Transverse colon (tissue), 4 donors: Measurements from ENCODE around the gene ABLIM2. TPM values are rescaled to one million over a fixed set of nuclear protein-coding genes. Genes with fewer than 3 reads are reported as not detected.

Experiments used
- DNase-seq: peaks from one replicate; pipeline ENCODE4 v3.0.0-alpha.2; 2019
- H3K27ac ChIP-seq, 4 donors: fragments of 200-600 bp; sonication (generic); 2 replicates each; pipeline ENCODE4 v1.5.1; 2016 to 2018; ENCODE audit warnings: inconsistent platforms in 4 of 4
- H3K27me3 ChIP-seq: fragments of 200-600 bp; sonication (generic); 2 replicates; pipeline ENCODE4 v1.5.1; 2017; ENCODE audit warnings: inconsistent platforms
- H3K36me3 ChIP-seq, 4 donors: fragments of 200-600 bp; sonication (generic); 2 replicates each; pipeline ENCODE4 v1.5.1; 2017 to 2019; ENCODE audit warnings: inconsistent platforms in 4 of 4
- H3K4me1 ChIP-seq, 4 donors: fragments of 200-600 bp; sonication (generic); 2 replicates each; pipeline ENCODE4 v1.5.1; 2017 to 2020; ENCODE audit warnings: inconsistent platforms in 4 of 4
- H3K4me3 ChIP-seq, 4 donors: fragments of 200-600 bp; sonication (generic); 1 replicate in 1 of 4; 2 replicates in 3 of 4; pipeline versions ENCODE4 v1.5.1 to v1.6.1; 2017 to 2019; ENCODE audit warnings: inconsistent platforms in 4 of 4
- H3K9me3 ChIP-seq, 2 donors: fragments of 200-600 bp; sonication (generic); 2 replicates each; pipeline ENCODE4 v1.5.1; 2017 to 2019; ENCODE audit warnings: inconsistent platforms in 2 of 2
- EP300 ChIP-seq: sonication (generic); formaldehyde crosslinking; IDR thresholded peaks from one replicate; pipeline ENCODE4 v1.6.1; 2017; ENCODE audit warnings: antibody characterized with exemption, low read depth
- POLR2A ChIP-seq: fragments of 450-650 bp; IDR thresholded peaks from one replicate; pipeline ENCODE4 v1.6.1; 2016; ENCODE audit warnings: antibody characterized with exemption, mild to moderate bottlenecking, moderate library complexity
- POLR2AphosphoS5 ChIP-seq, 3 donors: sonication (generic); formaldehyde crosslinking; IDR thresholded peaks; one replicate each; pipeline ENCODE4 v1.6.1; 2016; ENCODE audit warnings: antibody characterized with exemption in 3 of 3
- WGBS, 2 donors: methylation state at CpG; one replicate each; pipeline ENCODE4 v1.1.5; 2018; ENCODE audit warnings: low coverage in 1 of 2; 5-methylcytosine and 5-hydroxymethylcytosine counted together
- in situ Hi-C, 4 donors: fragments of 200-750 bp; cut with MboI; loops; one replicate each; pipeline versions ENCODE4 v1.15.0 to v1.15.1; 2017; ENCODE audit warnings: low sequenced_read_pairs in 3 of 4, low pct_ligation_motif_present in 1 of 4, low pct_unique_long_range_greater_than_20kb in 1 of 4
- intact Hi-C: fragments of 100-400 bp; cut with DNase I; formaldehyde crosslinking; loops from one replicate; pipeline ENCODE4 v1.15.1; 2023; ENCODE audit warnings: low total_unique reads
- total RNA-seq, 4 donors: library from RNA; depleted of rRNA; stranded (reverse); fragments of >200 nt; gene quantifications; one replicate each; pipeline ENCODE4 v1.1.0, GENCODE V29; 2016
- TF ChIP-seq, protein P1 (sequence below), 5 experiments: fragments of 200-600 bp in 3 of 5; fragments of 450-650 bp in 2 of 5; sonication (generic) in 3 of 5; IDR thresholded peaks; 1 replicate in 2 of 5; 2 replicates in 3 of 5; pipeline ENCODE4 v1.5.1; 2016 to 2017; ENCODE audit warnings: antibody characterized with exemption in 5 of 5, inconsistent platforms in 3 of 5, mild to moderate bottlenecking in 2 of 5, moderate library complexity in 1 of 5

Gene ABLIM2
- total RNA-seq, 4 donors from 2014 or later: 3.2 to 58.4 (median 14.2) TPM

DNA sequence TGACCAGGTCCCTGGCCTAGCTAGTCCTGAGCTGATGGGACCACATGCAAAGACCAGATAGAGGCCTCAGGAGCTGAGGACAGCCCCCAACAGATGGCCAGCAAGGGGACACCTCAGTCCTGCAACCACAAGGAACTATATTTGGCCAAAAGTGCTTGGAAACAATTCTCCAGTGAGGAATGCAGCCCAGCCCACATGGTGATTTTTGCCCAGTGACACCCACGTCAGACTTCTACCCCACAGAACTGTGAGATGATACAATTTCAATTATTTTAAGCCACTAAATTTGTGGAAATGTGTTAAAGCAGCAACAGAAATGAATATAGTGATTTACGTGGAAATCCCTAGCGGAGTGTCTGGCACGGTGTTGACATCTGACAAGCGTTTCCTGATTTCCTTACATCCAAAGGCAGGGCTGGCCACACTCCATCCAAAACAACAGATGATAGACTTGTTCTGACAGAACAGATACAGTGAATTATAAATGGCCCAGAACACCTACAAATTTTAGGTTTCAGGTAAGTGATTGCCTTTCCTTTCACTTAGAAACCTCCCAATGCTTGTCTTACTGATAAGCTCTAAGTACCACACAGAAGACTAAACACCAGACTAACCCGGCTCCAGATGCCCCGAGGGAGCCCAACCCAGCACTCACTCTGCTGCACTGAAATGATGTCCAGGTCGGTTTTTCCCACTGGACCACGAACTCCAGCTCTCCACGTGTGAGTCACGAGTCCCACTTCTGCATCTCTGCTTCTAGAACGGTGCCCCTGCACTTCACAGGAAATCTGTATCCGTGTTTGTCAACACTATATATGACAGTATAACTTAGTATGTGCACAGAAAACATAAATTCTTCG is 224.7 kb downstream of the ABLIM2 start:
- Histone ChIP-seq H3K36me3 (no peaks in the 10 kb centered on the region), H3K27ac (no peak overlapping the region), H3K4me3 (no peak overlapping the region), H3K27me3 (no peaks in the 10 kb centered on the region), H3K9me3 (no peaks in the 10 kb centered on the region), H3K4me1 (peaks cover 12 to 57% (median 24%) of the 10 kb centered on the region in 4 donors)
- TF ChIP-seq, protein P1, sequence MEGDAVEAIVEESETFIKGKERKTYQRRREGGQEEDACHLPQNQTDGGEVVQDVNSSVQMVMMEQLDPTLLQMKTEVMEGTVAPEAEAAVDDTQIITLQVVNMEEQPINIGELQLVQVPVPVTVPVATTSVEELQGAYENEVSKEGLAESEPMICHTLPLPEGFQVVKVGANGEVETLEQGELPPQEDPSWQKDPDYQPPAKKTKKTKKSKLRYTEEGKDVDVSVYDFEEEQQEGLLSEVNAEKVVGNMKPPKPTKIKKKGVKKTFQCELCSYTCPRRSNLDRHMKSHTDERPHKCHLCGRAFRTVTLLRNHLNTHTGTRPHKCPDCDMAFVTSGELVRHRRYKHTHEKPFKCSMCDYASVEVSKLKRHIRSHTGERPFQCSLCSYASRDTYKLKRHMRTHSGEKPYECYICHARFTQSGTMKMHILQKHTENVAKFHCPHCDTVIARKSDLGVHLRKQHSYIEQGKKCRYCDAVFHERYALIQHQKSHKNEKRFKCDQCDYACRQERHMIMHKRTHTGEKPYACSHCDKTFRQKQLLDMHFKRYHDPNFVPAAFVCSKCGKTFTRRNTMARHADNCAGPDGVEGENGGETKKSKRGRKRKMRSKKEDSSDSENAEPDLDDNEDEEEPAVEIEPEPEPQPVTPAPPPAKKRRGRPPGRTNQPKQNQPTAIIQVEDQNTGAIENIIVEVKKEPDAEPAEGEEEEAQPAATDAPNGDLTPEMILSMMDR (IDR thresholded peaks at IDR 0.05): no peak
- TF ChIP-seq POLR2A (no peak), POLR2AphosphoS5 (IDR thresholded peaks at IDR 0.05) (no peak), EP300 (no peak)
- in situ Hi-C loops: no loop called here
- whole genome bisulfite sequencing, 2 donors: 46 to 63% methylated on average over 11 to 14 of the region's 14 CpGs
- no peak for DNase-seq
- intact Hi-C loops: loop anchor here (10.0 kb wide), 1 partner anchor 159 kb away; no protein-coding TSS in a partner anchor

DNA sequence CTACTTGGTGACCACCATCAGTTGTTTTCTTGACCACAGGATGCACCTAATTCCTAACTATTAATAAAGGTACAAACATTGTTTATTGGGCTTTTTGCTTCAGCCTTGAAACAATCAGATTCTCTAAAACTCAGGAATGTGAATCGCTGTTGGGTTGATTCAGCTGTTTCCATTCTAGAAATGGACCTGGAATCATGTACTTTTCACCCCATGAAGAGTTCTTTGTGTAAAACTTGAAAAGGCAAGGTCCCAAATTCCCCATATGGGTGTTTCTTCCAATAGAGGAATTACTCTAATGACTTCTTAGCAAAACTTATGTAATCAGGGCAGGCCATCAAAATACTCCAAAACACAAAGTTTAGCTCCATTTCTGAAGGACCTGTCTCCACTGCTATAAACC is 226.3 kb downstream of the ABLIM2 start:
- in situ Hi-C loops: no loop called here
- intact Hi-C loops: loop anchor here (10.0 kb wide), 1 partner anchor 157 kb away; no protein-coding TSS in a partner anchor
- no peak overlapping the region for H3K4me3 ChIP-seq
- H3K4me1 ChIP-seq: peaks cover 4 to 50% (median 20%) of the 10 kb centered on the region in 4 donors
- H3K9me3 ChIP-seq: no peaks in the 10 kb centered on the region
- H3K36me3 ChIP-seq: no peaks in the 10 kb centered on the region
- TF ChIP-seq POLR2AphosphoS5 (IDR thresholded peaks at IDR 0.05) (no peak), EP300 (no peak), POLR2A (no peak)
- TF ChIP-seq, protein P1 (IDR thresholded peaks at IDR 0.05): no peak
- WGBS, 2 donors: 88 to 100% methylated on average over 1 of the region's 1 CpG
- H3K27ac ChIP-seq: no peak overlapping the region
- no peak for DNase-seq
- no peaks in the 10 kb centered on the region for H3K27me3 ChIP-seq

DNA sequence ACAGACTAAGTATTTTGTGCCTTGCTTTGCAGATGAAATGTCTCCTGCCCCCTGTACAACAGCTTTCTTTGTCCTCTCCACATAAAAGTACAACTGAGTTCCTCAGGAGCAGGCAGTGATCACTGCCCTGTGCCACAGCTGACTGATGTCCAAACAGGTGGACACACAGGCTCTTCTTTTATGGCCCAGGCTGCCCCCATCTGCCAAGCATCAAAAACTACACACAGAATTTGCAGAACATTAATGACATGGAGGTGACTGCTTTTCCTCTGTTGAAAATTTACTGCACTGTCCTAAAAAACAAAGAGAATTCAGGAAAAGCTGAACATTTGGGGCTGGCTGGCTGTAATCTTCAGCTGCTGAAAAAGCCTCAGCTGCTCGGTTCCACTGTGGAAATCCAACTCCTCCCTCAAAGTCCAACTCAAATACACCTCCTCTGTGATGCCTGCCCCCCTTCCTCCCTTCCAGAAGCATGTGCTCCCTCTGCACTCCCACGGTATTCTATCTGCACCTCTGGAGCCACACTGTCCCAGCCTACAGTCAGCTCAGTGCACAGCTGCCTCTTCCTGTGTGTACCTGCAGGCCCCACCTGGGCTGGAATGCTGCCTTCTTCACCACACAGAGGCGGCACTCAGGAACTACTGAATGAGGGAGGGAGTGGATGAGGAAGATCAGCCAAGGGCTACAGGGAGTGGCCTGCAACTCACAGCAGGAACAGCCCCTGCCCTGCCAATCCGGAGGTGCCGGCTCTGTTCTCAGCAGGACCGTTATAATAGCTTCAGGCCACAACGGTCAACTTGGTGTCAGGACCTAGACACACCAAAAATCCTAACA is 229.3 kb downstream of the ABLIM2 start:
- no peaks in the 10 kb centered on the region for H3K27me3 ChIP-seq
- intact Hi-C loops: no loop called here
- peak; percentile 81 for DNase-seq
- H3K27ac ChIP-seq: peak overlapping the region; percentile 42 to 78 (median 64)
- H3K9me3 ChIP-seq: no peaks in the 10 kb centered on the region
- in situ Hi-C loops: no loop called here
- no peak overlapping the region for H3K4me3 ChIP-seq
- no peaks in the 10 kb centered on the region for H3K36me3 ChIP-seq
- H3K4me1 ChIP-seq: peaks cover 6 to 45% (median 21%) of the 10 kb centered on the region in 4 donors
- WGBS, 2 donors: 13% methylated on average over 7 of the region's 7 CpGs; no CpG with 5 or more reads in 1 of the 2 donors
- TF ChIP-seq, protein P1 (IDR thresholded peaks at IDR 0.05): peak in 1 of 5 experiments; percentile 8
- peak; percentile 45 for TF ChIP-seq POLR2A
- TF ChIP-seq POLR2AphosphoS5 (IDR thresholded peaks at IDR 0.05): peak in 2 of 3 donors; percentile 10 to 28
- TF ChIP-seq EP300: no peak

DNA sequence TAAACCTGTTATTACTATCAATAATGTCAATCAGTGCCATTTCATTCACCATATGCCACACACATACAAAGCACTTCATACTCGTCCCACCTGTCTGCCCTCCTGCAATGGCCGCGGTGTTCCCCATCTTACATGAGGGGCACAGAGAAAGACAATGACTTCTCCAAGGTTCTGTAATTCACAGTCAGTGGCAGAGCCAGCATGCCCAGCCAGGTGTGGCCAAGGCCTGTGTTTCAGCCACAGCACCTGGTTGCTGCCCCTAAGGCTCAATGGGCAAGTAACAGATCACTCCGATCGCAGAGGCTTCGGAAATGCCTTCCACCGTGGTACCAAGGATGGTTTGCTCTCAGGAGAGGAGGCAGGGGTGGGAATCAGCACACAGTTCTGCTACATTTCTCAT is 229.9 kb downstream of the ABLIM2 start:
- Histone ChIP-seq H3K4me3 (no peak overlapping the region), H3K27ac (peak overlapping the region; percentile 42 to 78 (median 64)), H3K27me3 (no peaks in the 10 kb centered on the region), H3K9me3 (no peaks in the 10 kb centered on the region), H3K36me3 (no peaks in the 10 kb centered on the region), H3K4me1 (peaks cover 6 to 45% (median 23%) of the 10 kb centered on the region in 4 donors)
- in situ Hi-C loops (no loop called here), intact Hi-C loops (no loop called here)
- TF ChIP-seq EP300 (no peak), POLR2A (no peak), POLR2AphosphoS5 (IDR thresholded peaks at IDR 0.05) (no peak)
- TF ChIP-seq, protein P1 (IDR thresholded peaks at IDR 0.05): no peak
- 61 to 92% methylated on average over 3 to 7 of the region's 7 CpGs for WGBS, 2 donors
- DNase-seq: no peak
